Osteocyte (in vitro differentiated cells): ENCODE results near the gene DDX5. TPM values are rescaled to one million over a fixed set of nuclear protein-coding genes. Genes with fewer than 3 reads are reported as not detected.

Source experiments
- DNase-seq: peaks from one replicate; pipeline ENCODE4 v3.0.0; 2021; ENCODE audit warnings: mixed read lengths; ENCODE audit not compliant: unreplicated experiment; ENCODE audit errors: extremely low spot score
- H3K27ac Mint-ChIP-seq: one replicate; pipeline ENCODE4 v1.8.0; 2021; ENCODE audit warnings: mild to moderate bottlenecking, mixed read lengths; ENCODE audit not compliant: unreplicated experiment
- H3K27me3 Mint-ChIP-seq: one replicate; pipeline ENCODE4 v1.8.0; 2021; ENCODE audit warnings: mixed read lengths; ENCODE audit not compliant: unreplicated experiment
- H3K36me3 Mint-ChIP-seq: one replicate; pipeline ENCODE4 v1.8.0; 2021; ENCODE audit warnings: mixed read lengths; ENCODE audit not compliant: unreplicated experiment
- H3K4me1 Mint-ChIP-seq: one replicate; pipeline ENCODE4 v1.8.0; 2021; ENCODE audit warnings: mixed read lengths; ENCODE audit not compliant: unreplicated experiment
- H3K4me3 Mint-ChIP-seq: one replicate; pipeline ENCODE4 v1.8.0; 2021; ENCODE audit warnings: mild to moderate bottlenecking, moderate library complexity, mixed read lengths; ENCODE audit not compliant: unreplicated experiment
- H3K9me3 Mint-ChIP-seq: one replicate; pipeline ENCODE4 v1.8.0; 2021; ENCODE audit warnings: mixed read lengths; ENCODE audit not compliant: unreplicated experiment
- total RNA-seq: library from RNA; stranded (reverse); gene quantifications from 2 replicates; pipeline ENCODE4 v1.2.1, GENCODE V29; 2021
- TF ChIP-seq, protein P1 (sequence below): fragments of 200-600 bp; sonication (generic); IDR thresholded peaks from 2 replicates; pipeline ENCODE4 v1.5.0; 2021; ENCODE audit warnings: antibody characterized with exemption, mild to moderate bottlenecking, moderate library complexity

Gene DDX5
- total RNA-seq, 1 donor from 2014 or later, result 816 TPM

DNA sequence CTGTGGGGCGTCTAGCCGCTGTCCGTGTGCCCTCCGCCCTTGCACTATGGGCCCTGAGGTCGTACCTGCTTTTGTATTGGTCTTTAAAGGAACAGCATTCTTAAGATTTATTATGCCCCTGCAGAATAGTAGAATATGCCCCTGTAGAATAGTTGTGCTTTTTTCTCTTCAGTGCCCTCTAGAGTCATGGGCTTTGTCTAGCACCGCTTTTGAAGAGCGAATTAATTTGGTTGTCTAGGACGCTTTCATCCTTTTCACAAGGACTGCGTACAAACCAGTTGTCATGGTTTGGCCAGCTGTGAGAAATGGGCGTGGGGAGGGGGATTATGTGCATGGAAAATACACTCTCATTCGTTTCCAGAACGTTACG, 1.3 kb upstream of the DDX5 start:
- Mint-ChIP-seq H3K9me3 (no peaks in the 10 kb centered on the region), H3K27me3 (no peaks in the 10 kb centered on the region), H3K4me1 (peaks cover 32% of the 10 kb centered on the region), H3K27ac (peak overlapping the region; percentile 100), H3K4me3 (peak overlapping the region; percentile 100), H3K36me3 (peaks cover 52% of the 10 kb centered on the region)
- no peak for DNase-seq
- TF ChIP-seq, protein P1, sequence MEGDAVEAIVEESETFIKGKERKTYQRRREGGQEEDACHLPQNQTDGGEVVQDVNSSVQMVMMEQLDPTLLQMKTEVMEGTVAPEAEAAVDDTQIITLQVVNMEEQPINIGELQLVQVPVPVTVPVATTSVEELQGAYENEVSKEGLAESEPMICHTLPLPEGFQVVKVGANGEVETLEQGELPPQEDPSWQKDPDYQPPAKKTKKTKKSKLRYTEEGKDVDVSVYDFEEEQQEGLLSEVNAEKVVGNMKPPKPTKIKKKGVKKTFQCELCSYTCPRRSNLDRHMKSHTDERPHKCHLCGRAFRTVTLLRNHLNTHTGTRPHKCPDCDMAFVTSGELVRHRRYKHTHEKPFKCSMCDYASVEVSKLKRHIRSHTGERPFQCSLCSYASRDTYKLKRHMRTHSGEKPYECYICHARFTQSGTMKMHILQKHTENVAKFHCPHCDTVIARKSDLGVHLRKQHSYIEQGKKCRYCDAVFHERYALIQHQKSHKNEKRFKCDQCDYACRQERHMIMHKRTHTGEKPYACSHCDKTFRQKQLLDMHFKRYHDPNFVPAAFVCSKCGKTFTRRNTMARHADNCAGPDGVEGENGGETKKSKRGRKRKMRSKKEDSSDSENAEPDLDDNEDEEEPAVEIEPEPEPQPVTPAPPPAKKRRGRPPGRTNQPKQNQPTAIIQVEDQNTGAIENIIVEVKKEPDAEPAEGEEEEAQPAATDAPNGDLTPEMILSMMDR, result peak; percentile 54

DNA sequence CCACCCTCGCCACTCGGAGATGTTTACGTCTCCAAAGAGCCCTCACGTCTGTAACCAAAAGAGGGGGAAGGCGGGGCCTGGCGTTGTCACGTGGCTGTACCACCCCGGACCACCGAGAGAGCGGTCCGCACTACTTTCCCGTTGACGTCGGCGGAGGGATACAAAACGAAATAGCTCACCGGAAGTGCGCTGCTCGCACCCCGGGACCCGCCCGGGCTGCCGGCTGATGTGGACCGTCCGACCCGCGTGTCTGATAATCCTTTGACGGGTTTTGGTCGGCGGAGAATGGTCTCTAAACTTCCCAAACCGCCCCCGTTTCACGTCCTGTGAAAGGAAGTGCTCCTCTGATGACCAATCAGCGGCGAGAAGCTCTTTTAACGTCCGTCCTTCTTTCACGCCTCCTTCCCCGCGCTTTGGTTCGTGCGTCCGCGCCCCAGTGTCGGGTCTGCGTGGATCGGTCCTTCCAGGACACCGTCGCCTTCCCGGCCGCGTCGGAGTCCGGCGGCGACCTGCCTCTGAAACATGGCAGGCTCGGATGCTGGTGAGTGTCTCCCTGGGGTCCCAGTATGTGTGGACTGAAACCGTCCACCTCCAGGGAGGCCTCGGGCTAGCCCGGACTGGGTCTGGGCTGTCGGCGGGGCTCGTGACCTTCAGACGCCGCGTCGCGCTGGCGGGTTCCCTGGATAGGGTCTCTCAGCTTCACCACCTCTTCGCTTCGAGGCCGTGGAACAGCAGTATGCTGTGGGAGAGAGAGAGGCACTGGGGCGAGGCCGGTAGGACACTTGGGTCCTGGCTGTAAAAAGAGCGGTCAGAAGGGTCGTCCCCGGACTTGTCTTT, 705 bp upstream of the DDX5 start, which contains the start of gene CEP95:
Gene CEP95 (plus strand): TSS at position 402 of the 837 bp plus-strand sequence. CDS start 121 bp downstream, at position 523.
- Mint-ChIP-seq H3K27ac (peak within 1 kb of the TSS; percentile 100), H3K4me1 (peaks cover 38% of the 10 kb centered on the region)
- TF ChIP-seq, protein P1, result no peak

DNA sequence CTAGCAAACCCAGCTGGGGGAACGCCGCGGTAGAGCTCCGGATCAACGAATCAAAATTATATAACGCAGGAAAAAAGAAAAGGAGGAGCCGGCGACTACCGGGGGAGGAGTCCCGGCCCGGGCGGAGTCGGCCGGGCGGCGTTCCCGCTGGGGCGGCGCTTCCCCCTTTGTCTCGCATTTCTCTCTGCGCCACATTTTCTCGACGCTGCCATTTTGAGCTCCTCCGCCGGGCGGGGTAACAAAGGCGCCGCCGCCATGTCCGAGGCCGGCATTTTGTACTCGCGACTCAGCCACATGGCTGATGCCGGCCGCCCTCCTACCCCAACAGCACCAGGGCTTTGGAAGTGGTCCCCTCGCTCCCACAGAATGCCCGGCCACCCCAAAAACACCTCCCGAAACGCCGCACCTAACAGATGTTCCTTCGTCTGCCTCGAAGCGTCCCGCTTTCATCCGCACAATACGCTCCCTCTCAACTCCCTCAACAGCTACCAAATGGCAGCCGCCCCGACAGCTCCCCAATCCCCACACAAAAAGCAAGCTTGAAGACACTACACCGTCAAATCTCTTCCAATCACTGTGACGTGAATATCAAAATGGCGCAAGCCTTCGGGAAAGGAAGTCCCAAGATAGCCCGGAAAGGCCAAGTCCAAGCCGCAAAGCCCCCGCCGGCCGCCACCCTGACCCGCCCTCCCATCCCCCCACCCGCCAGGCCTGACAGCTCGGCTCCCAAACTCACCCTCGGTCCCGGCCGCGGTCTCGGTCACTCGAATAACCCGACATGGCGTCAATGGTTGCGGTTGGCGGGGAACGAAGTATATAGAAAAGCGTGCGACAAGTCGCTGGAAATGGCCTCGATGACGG, 519 bp downstream of the DDX5 start:
- no peaks in the 10 kb centered on the region for H3K27me3 Mint-ChIP-seq
- DNase-seq, result peak; percentile 96
- TF ChIP-seq, protein P1, result no peak
- H3K4me1 Mint-ChIP-seq, result peaks cover 44% of the 10 kb centered on the region
- peak overlapping the region; percentile 100 for H3K4me3 Mint-ChIP-seq
- H3K36me3 Mint-ChIP-seq, result peaks cover 54% of the 10 kb centered on the region
- H3K9me3 Mint-ChIP-seq, result no peaks in the 10 kb centered on the region
- H3K27ac Mint-ChIP-seq, result peak overlapping the region; percentile 100

More for the DNA sequence above, 705 bp upstream of the DDX5 start, which contains the start of gene CEP95:
- no peaks in the 10 kb centered on the region for H3K9me3 Mint-ChIP-seq
- peaks cover 54% of the 10 kb centered on the region for H3K36me3 Mint-ChIP-seq
- H3K27me3 Mint-ChIP-seq, result no peaks in the 10 kb centered on the region
- peak; percentile 99 for DNase-seq
- peak within 1 kb of the TSS; percentile 100 for H3K4me3 Mint-ChIP-seq

DNA sequence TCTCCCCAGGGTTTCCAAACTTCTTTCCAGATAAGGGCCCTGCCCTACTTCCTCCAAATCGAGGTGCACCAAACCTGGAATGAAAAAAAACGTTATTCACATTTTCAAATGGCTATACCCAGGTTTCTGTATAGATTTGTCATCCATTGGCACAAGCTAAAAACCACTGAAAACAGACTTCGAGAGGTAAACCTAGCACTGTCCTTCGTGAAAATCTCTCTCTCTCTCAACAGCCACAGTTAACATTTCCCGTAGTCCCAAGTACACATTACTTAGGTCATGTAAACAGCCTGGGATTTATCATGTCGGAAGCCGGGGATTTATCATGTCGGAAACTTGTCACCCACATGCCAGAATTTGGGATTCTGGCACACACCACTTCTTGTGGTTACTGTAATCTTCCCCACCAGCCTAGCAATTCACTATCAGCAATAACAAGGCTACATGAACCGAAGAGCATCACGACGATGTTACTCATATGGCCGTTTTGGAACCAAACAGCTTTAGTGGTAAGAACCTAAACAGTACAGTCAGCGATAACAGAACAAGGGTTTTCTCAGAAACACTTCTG, 1.2 kb downstream of the DDX5 start:
- Mint-ChIP-seq H3K4me3 (peak overlapping the region; percentile 100), H3K27ac (peak overlapping the region; percentile 100), H3K36me3 (peaks cover 56% of the 10 kb centered on the region), H3K9me3 (no peaks in the 10 kb centered on the region), H3K4me1 (peaks cover 50% of the 10 kb centered on the region), H3K27me3 (no peaks in the 10 kb centered on the region)
- TF ChIP-seq, protein P1, result no peak
- DNase-seq, result no peak
